Activated CD4-positive, CD25-positive, alpha-beta regulatory T cell treated with anti-CD3 and anti-CD28 coated beads, Interleukin-2, amount 50 U/mL, for 16 hours (primary cell): ENCODE measurements around the gene AOC1.
"Not testable (repeated sequence)": the region's sequence is repeated elsewhere in the genome, so short reads cannot be mapped to it uniquely, and the experiment has no call there.

Source experiments
- DNase-seq: peaks from one replicate; pipeline ENCODE4 v3.0.0-alpha.2; 2020; ENCODE audit warnings: low read depth, low spot score

The AOC1 gene

GRCh38 chr7:150852371-150852905 lies at the start of gene AOC1:
AOC1 (plus strand) TSS chr7:150852517; CDS start chr7:150856471, 3,954 bp downstream.
- DNase-seq, result no peak

DNA sequence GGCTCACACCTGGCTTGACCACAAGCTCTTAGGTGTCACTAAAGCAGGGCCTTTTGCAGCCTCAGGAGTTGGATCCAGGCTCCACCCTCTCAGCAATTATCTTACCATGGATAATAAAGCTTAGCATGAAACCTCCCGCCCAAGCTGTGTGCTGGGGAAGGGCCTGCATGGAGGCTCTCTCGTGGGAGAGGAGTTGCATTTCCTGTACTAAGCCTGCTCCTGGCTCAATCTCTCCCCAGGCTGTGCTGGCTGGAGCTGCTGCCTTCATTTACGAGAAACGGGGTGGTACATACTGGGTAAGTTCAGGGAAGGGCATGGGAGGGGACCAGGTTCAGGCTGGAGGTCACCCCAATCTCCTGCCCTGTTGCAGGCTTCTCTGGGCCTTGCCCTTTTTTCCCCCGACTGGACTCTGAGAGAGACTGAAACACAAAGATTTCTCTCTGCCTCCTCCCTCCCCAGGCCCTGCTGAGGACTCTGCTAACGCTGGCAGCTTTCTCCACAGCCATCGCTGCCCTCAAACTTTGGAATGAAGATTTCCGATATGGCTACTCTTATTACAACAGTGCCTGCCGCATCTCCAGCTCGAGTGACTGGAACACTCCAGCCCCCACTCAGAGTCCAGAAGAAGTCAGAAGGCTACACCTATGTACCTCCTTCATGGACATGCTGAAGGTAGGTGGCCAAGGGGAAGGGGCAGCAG lies 49.0 kb upstream of the AOC1 start:
- no peak for DNase-seq

DNA sequence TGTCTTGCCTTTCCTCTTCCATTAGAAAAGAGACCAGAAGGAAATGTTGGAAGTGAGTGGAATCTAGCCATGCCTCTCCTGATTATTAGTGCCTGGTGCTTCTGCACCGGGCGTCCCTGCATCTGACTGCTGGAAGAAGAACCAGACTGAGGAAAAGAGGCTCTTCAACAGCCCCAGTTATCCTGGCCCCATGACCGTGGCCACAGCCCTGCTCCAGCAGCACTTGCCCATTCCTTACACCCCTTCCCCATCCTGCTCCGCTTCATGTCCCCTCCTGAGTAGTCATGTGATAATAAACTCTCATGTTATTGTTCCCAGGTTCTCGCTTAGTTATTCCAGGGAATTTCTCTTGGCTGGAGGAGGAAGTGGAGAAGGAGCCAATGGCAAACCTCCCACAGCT lies 47.5 kb upstream of the AOC1 start:
- DNase-seq, result no peak

GRCh38 chr7:150805864-150806263 lies 46.5 kb upstream of the AOC1 start:
- DNase-seq, result no peak

- DNase-seq, result no peak
These were observed 45.9 kb upstream of the AOC1 start for GRCh38 chr7:150806454-150806853.

DNA sequence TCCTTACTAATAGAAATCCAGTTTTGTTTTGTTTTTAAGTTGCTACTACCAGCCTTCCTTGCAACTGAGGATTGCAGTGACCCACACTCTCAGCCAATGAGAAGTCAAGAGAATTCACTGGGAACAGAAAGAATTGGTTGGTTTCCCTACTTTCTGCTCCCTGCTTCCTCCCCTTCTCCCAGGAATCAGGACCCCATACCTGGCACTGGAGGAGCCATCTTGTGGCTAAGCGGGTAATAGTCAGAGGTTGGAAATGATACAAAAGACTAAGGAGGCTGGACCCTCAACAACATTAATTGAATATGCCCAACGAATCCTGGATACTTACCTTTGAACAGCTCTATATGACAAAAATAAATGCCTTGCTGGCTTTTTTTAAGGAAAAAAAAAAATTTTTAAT lies 45.5 kb upstream of the AOC1 start:
- no peak for DNase-seq

DNA sequence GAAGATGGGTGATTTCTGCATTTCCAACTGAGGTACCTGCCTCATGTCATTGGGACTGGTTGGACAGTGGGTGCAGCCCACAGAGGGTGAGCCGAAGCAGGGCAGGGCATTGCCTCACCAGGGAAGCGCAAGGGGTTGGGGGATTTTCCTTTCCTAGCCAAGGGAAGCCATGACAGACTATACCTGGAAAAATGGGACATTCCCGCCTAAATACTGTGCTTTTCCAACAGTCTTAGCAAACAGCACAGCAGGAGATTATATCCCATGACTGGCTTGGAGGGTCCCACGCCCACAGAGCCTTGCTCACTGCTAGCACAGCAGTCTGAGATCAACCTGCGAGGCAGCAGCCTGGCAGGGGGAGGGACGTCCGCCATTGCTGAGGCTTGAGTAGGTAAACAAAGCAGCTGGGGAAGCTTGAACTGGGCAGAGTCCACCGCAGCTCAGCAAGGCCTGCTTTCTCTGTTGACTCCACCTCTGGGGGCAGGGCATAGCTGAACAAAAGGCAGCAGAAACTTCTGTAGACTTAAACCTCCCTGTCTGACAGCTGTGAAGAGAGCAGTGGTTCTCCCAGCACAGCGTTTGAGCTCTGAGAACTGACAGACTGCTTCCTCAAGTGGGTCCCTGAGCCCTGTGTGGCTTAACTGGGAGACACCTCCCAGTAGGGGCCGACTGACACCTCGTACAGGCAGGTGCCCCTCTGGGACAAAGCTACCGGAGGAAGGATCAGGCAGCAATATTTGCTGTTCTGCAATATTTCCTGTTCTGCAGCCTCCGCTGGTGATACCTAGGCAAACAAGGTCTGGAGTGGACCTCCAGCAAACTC lies 44.5 kb upstream of the AOC1 start:
- not testable (repeated sequence) for DNase-seq

- DNase-seq, result no peak
These were observed 37.9 kb upstream of the AOC1 start for GRCh38 chr7:150814328-150815001.

DNA sequence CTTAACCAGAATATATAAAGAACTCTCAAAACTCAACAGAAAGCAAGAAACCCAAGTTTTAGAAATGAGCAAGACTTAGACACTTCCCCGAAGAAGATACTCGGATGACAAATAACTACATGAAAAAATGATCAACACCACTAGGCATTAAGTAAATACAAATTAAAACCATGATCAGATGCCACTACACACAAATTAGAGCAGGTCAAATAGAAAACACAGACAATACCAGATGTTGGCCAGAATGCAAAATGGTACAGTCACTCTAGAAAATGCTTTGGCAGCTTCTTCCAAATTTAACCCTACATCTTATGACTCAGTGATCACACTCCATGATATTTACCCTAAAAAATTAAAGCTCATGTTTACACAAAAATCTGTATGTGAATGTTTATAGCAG lies 33.3 kb upstream of the AOC1 start:
- DNase-seq, result no peak

DNA sequence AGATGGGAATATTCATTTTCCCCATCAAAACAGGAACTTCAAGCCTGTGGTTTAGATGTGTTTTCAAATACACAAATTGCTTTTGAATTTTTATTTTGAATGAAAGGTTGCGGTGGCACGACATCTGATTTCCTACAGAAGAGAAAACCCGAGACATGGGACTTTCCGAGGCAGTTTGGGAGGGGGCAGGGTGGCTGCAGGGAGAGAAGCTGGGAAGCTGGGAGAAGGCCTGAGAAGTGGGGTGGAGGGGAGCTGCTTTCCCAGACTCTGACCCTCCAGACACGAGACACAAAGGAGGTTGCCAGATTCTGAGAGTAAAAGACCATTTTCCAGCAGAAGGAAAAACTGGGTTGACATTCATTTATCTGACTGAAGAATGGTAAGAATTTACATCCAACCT lies 32.2 kb upstream of the AOC1 start:
- DNase-seq, result no peak

- DNase-seq, result no peak
These were observed 31.6 kb upstream of the AOC1 start for GRCh38 chr7:150820578-150821198.

DNA sequence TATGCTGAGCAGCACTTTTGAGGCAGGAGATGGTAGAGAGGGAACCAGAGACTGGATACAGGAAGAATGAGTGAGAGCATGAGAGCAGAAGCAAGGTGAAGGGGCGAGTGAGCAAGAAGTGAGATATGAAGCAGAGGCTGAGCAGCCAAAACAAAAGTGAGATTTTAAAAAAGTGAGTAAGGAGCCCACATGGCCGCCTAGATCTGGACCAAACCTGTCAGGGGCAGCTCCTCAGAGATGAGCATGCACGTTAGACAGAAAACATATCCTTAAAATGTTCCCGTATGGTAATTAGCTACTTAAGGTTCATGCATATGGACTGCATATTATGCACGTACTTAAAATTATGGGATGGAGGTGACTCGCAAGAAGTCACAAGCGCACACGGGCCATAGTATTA lies 29.3 kb upstream of the AOC1 start:
- no peak for DNase-seq

- DNase-seq, result no peak
These were observed 28.7 kb upstream of the AOC1 start for GRCh38 chr7:150823484-150824126.

- DNase-seq, result no peak
These were observed 27.7 kb upstream of the AOC1 start for GRCh38 chr7:150824379-150825177.

DNA sequence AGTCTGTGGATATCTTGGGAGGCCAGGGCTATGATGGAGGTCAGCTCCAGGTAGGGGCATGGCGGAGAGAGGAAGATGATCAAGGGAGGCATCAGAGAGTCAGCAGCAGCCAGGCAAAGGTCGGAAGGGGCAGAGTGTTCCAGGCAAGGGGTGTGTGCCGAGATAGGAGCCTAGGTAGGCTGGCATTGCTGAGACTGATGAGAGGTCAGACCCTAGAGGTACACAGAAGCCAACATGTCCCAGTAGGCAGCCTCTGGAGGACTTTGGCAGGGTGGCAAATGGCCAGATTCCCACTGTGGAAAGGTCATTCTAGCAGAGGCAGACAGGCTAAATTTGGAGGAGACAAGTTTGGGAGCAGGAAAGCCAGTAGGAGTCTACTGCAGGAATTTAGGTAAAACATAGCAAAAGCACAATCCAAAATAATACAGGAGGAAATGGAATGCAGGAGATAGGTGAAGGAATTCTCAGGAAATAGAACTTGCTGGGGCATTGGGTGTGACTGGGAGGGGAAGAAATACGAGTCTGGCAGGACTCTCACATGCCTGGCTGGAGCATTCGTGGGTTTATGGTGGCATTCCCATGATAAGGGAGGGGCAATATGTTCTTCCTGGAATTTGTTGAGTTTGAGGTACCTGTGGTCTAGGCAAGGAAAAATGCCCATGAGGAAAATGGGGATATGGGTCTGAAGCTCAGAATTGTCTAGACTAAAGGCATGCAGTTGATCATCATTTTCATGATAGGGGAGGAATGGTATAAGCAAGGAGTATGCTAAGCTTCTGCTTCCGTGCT lies 26.1 kb upstream of the AOC1 start:
- no peak for DNase-seq

DNA sequence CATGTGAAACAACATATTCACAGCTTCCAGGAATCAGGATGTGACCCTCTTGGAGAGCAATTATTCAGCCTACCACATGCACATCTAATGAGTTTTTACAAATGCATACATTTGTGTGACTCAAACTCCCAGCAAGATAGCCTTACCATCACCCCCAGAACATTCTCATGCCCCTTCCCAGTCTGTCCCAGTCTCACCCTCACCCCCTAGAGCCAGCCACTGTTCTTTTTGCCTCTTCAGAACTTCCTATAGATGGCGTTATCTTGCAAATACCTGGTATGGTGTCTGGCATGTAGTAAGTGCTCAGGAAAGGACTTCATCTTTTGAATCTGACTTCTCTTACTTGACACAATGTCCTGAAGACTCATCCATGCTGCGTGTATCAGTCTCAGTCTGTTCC lies 23.9 kb upstream of the AOC1 start:
- no peak for DNase-seq

- no peak for DNase-seq
These were observed 22.9 kb upstream of the AOC1 start for GRCh38 chr7:150829426-150829825.

DNA sequence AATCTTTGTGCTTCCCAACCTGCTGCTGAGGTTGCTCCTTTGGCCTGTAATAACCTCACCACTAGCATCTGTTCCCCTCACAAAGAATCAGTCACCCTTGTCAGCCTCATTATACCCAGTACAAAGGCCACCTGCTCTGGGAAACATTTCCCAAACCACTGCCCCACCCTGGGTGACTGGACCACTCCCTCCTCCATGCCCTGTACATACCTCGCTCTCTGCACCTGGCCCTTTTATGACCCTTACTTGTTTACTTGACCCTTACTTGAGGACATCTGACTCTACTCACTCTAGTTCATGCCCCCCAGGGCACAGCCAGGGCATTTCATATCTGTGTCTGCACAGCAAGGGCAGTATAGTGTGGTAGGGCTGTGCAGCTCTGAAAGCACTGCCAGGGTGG lies 21.4 kb upstream of the AOC1 start:
- no peak for DNase-seq

DNA sequence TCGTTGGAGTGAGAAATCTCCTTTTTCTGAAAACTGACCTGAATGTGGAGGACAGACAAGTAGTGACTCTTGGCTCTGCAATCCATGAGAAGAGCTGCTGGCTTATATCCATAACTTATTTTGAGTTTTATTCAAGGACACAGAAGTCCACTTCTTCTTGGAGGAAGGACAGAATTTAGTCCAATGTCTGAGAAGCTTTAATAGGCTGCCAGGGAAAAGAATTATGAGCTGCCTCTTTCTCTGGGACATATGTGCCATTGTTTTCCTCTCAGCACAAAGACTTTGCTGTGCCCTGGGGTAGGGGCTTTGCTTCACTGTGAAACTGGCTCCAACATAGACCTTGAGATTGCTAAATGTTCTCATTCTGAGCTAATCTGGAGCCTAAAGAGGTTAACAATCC lies 20.5 kb upstream of the AOC1 start:
- no peak for DNase-seq

DNA sequence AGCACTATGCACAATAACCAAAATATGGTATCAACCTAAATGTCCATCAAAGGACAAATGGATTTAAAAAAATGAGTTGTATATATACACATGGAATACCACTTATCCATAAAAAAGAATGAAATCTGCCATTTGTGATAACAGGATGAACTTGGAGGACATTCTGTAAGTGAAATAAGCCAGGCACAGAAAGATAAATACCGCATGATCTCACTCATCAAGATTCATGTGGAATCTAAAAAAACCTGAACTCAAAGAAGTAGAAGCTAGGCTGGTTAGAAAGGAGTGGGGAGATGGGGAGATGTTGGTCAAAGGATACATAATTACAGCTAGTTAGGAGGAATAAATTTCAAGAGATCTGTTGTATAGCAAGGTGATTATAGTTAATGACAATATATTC lies 17.3 kb upstream of the AOC1 start:
- DNase-seq, result no peak
